ENCODE measurements around the gene HMGN4. TPM values are rescaled to one million over a fixed set of nuclear protein-coding genes. Genes with fewer than 3 reads are reported as not detected.

Gene HMGN4
- total and polyA plus RNA-seq, 9 of the 15 experiments (the other 6 are each of a cell fraction or from before 2014, with no cell fraction given), result 35.4 to 134 (median 94.1) TPM

DNA sequence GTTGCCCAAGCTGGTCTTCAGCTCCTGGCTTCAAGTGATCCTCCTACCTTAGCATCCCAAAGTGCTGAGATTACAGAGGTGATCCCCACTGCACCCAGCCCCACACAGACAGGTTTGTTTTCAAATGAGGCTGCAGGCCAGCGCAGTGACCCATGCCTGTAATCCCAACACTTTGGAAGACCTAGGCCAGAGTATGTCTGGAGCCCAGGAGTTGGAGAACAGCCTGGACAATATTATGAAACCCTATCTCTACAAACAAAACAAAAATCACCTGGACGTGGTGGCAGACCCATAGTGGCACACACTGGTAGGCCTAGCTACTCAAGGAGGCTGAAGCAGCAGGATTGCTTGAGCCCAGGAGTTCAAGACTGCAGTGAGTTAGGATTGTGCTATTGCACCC is 8.0 kb upstream of the HMGN4 start:
- POLR2A ChIA-PET, result no interaction called here
- in situ Hi-C loops (cut with MboI), result no loop called here
- H3K4me1 ChIP-seq (replicated peaks in 1 of 2; ENCODE audit: control insufficient read depth in 2 of 2, insufficient read depth in 2 of 2, low read length in 2 of 2), result peaks cover 4 to 12% of the 10 kb centered on the region in 2 experiments

More for the DNA sequence above, 8.0 kb upstream of the HMGN4 start:
- no TSS peak for BruUV-seq (replicated peaks)
- Histone ChIP-seq H3K9me1 (ENCODE audit: control insufficient read depth, insufficient read depth, low read length) (no peaks in the 10 kb centered on the region), H3K36me3 (ENCODE audit: control insufficient read depth, insufficient read depth, low read length) (no peaks in the 10 kb centered on the region), H3K27ac (ENCODE audit: extremely low read depth, low read depth, low read length) (no peak overlapping the region), H3K9me3 (replicated peaks; ENCODE audit: control insufficient read depth, insufficient read depth, low read depth, low read length) (no peaks in the 10 kb centered on the region), H2AFZ (ENCODE audit: low read depth, low read length) (no peak overlapping the region), H3K4me3 (no peak overlapping the region), H3K27me3 (ENCODE audit: control insufficient read depth in 2 of 2, insufficient read depth in 2 of 2, low read length in 2 of 2) (no peaks in the 10 kb centered on the region), H3K9ac (ENCODE audit: insufficient read depth in 1 of 2, low read depth in 2 of 2, low read length in 2 of 2) (no peak overlapping the region), H3K4me2 (ENCODE audit: insufficient read depth, low read length) (no peak overlapping the region), H4K20me1 (replicated peaks; ENCODE audit: control insufficient read depth, insufficient read depth, low read length) (no peaks in the 10 kb centered on the region), H3K79me2 (ENCODE audit: control insufficient read depth, insufficient read depth, low read length) (peaks cover 2% of the 10 kb centered on the region; the same call in 1 of the 3 replicates)
- FAIRE-seq, result no peak
- intact Hi-C loops (cut with micrococcal nuclease), result no loop called here
- no peak for ATAC-seq
- TF ChIP-seq BHLHE40 (IDR thresholded peaks at IDR 0.05; ENCODE audit: low read length), result no peak
- TF ChIP-seq, protein P1, sequence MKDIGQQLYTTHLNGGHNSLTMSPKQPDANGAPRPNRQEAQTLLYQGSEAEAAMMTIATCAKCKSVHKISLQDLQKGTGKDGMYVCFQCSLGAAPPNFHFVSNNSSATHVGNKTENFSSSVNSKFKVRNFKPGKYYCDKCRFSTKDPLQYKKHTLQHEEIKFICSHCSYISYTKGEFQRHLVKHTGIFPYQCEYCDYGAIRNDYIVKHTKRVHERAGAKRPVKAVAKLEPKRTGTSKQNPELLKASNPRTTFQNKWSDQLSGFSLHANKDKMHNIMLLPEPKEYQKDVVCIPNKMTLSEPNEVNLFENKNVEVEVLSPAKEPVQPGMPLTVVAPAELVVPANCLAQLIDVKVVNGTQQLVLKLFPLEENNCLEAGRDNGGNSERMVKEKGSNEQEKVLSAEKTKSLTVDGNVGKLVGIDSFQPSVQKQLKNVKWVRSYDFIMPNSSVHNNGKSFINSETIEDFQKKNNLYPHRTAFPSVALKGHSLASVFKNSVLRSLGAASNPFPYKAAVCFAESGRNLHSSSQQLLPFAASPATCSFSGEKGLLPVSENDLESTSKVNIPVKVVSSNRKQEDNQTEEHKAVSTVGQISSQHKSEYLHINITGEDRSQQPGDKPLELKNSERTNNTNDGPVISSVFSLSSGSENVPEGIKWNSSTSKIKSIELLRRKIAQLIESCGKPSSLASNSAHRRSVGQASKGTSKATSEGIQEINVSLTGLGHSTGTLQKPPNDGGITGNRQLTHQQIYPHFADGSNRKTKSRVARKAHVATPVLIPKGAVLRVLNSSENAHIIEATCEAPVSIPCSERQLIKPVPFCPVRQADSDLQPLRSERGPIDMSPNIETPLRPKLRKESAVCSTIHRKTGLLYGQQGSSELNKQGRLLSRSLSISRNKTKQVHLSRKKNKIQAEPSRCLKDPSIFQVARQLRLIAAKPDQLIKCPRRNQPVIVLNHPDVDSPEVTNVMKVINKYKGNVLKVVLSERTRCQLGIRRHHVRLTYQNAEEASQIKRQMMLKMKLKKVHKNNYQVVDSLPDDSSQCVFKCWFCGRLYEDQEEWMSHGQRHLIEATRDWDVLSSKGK (CRISPR knock-in tag; IDR thresholded peaks at IDR 0.05), result no peak
- TF ChIP-seq ZNF717 (CRISPR knock-in tag; IDR thresholded peaks at IDR 0.05), result no peak
- DNase-seq (ENCODE audit: extremely low read depth in 1 of 4, low spot score in 3 of 4), result no peak
- WGBS (ENCODE audit: insufficient coverage, low coverage, missing lambda C conversion rate), result 78% methylated on average over 2 of the region's 2 CpGs
- CTCF ChIA-PET (ENCODE audit: low intra/inter-chr PET ratio), result interaction anchor here (0.6 to 0.7 kb wide), 2 partner anchors 9 to 66 kb away, joined by 3 to 6 read pairs; partner anchors contain the start of gene ABT1

All from K562 (cell line).